Skeletal muscle tissue (tissue), 4 donors: ENCODE data around the gene NDP. TPM values are rescaled to one million over a fixed set of nuclear protein-coding genes. Genes with fewer than 3 reads are reported as not detected.
A peak's percentile ranks its signal among the peaks of the same experiment; 100 is the strongest.
"Not testable (repeated sequence)": the region's sequence is repeated elsewhere in the genome, so short reads cannot be mapped to it uniquely, and the experiment has no call there.

Source experiments
- H3K27ac ChIP-seq: one replicate; pipeline ENCODE4 v1.7.0; 2013; ENCODE audit warnings: mild to moderate bottlenecking, low read depth, low read length, inconsistent platforms
- H3K27me3 ChIP-seq, 3 donors: one replicate each; pipeline ENCODE4 v1.7.0; 2013; ENCODE audit warnings: low read length in 3 of 3; ENCODE audit not compliant: control insufficient read depth in 3 of 3, insufficient read depth in 3 of 3
- H3K36me3 ChIP-seq, 3 donors: one replicate each; pipeline ENCODE4 v1.7.0; 2013; ENCODE audit warnings: low read length in 3 of 3; ENCODE audit not compliant: control insufficient read depth in 3 of 3, insufficient read depth in 3 of 3
- H3K4me1 ChIP-seq, 3 donors: one replicate each; pipeline ENCODE4 v1.7.0; 2013; ENCODE audit warnings: low read length in 3 of 3, mild to moderate bottlenecking in 3 of 3; ENCODE audit not compliant: control insufficient read depth in 3 of 3, insufficient read depth in 3 of 3
- H3K4me3 ChIP-seq, 3 donors: one replicate each; pipeline ENCODE4 v1.7.0; 2013; ENCODE audit warnings: low read length in 3 of 3
- H3K9ac ChIP-seq, 3 donors: one replicate each; pipeline ENCODE4 v1.7.0; 2013; ENCODE audit warnings: low read length in 3 of 3, mild to moderate bottlenecking in 3 of 3, moderate library complexity in 2 of 3, low read depth in 1 of 3
- H3K9me3 ChIP-seq, 3 donors: one replicate each; pipeline ENCODE4 v1.7.0; 2013; ENCODE audit warnings: low read length in 3 of 3; ENCODE audit not compliant: control insufficient read depth in 3 of 3
- total RNA-seq: library from RNA; depleted of rRNA; stranded (reverse); fragments of >200 nt; gene quantifications from one replicate; pipeline ENCODE4 v1.2.3, GENCODE V29; 2014
- donor health status: Osteomylitis.

NDP gene
- total RNA-seq, 1 donor from 2014 or later, result 2.1 TPM

DNA sequence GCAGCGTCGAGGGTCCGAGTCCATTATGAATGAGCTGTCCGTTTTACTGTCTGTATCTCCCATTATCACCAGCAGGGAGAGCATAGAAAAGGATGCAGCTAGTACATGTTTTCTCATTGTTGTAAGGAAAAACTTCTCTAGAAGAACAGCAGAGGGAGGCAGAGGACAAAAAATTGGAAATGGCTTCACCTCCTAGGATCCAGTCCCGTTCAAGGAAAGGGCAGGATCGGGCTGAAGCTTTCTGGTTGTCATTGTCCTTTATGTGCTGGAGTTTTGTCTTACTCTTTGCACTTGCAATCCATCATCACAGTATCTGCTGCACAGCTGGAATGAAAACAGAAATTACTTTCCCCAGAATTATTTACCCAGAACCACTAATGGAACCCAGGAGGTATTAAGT lies 14.7 kb downstream of the NDP start:
- Histone ChIP-seq H3K9me3 (no peaks in the 10 kb centered on the region), H3K4me3 (no peak overlapping the region), H3K36me3 (no peaks in the 10 kb centered on the region), H3K4me1 (no peaks in the 10 kb centered on the region), H3K27ac (no peak overlapping the region), H3K27me3 (no peaks in the 10 kb centered on the region), H3K9ac (no peak overlapping the region)

DNA sequence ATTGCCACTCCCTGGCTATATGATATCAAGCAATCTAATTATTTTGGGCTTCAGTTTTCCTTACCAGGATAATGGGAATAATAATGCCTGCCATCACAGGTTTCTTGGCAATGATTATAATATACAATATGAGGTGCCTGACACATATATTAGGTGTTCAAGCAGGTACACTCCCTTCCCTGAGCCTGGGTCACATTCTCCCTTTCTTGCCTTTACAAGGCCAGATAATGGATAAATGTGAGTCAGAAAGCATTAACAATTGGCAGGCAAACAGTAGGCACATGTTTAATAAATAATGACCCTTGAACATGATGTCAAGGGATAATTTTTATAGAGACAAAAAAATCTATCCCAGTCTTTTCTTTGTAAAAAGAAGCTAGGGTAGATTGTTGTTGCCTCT lies 17.2 kb downstream of the NDP start:
- Histone ChIP-seq H3K4me3 (no peak overlapping the region), H3K9me3 (no peaks in the 10 kb centered on the region), H3K27ac (no peak overlapping the region), H3K4me1 (no peaks in the 10 kb centered on the region), H3K27me3 (no peaks in the 10 kb centered on the region), H3K36me3 (no peaks in the 10 kb centered on the region), H3K9ac (no peak overlapping the region)

DNA sequence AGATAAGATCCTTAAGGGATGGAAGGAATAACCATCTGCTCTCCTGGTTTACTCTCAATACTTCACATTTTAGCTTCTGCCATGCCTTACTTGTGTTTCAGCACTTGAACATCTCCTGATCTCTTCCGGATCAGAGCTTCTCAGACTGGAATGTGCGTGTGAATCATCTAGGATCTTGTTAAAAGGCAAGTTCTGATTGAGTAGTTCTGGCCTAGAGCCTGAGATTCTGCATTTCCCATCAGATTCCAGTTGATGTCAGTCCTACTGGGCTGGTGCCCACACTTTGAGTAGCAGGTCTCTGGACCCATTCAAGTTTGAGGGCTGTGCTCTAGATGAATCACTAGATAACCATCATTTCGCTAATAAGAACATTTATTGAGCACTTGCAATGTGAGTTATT lies 20.0 kb downstream of the NDP start:
- H3K4me1 ChIP-seq, result peaks cover 0 to 2% (median 0%) of the 10 kb centered on the region in 3 donors
- H3K4me3 ChIP-seq, result no peak overlapping the region
- H3K9me3 ChIP-seq, result no peaks in the 10 kb centered on the region
- peaks cover 0 to 6% (median 0%) of the 10 kb centered on the region in 3 donors for H3K27me3 ChIP-seq
- no peak overlapping the region for H3K27ac ChIP-seq
- H3K36me3 ChIP-seq, result no peaks in the 10 kb centered on the region
- no peak overlapping the region for H3K9ac ChIP-seq

DNA sequence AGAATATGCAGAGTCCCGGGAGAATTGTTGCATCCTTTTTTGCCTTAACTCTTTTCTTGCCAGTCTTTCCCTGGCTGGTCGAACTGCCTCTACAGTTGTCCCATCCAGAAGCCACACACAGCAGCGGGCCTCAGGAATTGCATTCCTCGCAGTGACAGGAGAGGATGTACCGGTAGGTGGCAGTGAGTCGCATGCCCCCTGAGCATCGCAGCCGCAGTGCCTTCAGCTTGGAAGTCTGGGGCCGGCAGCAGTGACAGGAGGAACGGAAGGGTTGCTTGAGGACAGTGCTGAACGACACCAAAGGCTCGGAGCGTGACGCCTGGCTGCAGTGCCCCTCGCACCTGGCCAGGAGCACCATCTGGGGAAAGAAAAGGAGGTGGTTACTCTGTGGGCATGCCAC lies 23.5 kb downstream of the NDP start:
- no peaks in the 10 kb centered on the region for H3K36me3 ChIP-seq

DNA sequence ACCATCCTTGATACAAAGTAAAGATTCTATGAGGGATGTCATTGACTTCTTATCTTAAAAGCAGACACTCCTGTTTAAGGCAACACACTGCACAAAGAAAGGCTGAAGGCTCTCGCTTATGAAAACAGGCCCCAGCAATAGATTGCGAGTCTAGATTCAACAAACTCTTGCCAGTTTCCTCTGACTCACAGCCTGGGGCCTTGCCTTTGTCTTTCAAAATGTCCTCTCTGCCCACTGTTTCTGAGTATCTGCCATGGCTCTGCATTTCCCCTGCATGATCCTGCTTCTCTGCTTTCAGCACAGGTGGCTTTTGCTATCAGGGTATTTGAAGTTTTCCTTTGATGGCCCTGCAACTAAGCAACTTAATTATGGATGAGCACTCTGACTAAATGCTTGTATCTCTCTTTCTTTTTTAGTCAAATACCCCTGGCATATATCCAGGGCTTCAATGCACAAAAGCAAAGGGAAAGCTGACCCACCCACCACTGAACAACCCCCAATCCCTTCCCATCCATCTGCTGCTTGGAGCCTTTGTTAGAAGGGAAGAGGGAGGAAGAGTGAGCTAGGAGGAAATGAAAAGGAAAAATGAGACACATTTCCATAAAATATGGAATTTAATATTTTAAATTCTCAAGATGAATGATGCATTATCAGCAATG lies 32.2 kb downstream of the NDP start:
- Histone ChIP-seq H3K36me3 (no peaks in the 10 kb centered on the region), H3K4me1 (no peaks in the 10 kb centered on the region), H3K27me3 (peaks cover 0 to 4% (median 0%) of the 10 kb centered on the region in 3 donors), H3K9ac (no peak overlapping the region), H3K4me3 (no peak overlapping the region), H3K27ac (no peak overlapping the region), H3K9me3 (no peaks in the 10 kb centered on the region)

More for the DNA sequence above, 23.5 kb downstream of the NDP start:
- Histone ChIP-seq H3K4me1 (peaks cover 0 to 2% (median 0%) of the 10 kb centered on the region in 3 donors), H3K27me3 (peaks cover 0 to 6% (median 0%) of the 10 kb centered on the region in 3 donors), H3K4me3 (no peak overlapping the region), H3K9ac (peak overlapping the region in 1 of 3 donors; percentile 54), H3K9me3 (no peaks in the 10 kb centered on the region), H3K27ac (no peak overlapping the region)

DNA sequence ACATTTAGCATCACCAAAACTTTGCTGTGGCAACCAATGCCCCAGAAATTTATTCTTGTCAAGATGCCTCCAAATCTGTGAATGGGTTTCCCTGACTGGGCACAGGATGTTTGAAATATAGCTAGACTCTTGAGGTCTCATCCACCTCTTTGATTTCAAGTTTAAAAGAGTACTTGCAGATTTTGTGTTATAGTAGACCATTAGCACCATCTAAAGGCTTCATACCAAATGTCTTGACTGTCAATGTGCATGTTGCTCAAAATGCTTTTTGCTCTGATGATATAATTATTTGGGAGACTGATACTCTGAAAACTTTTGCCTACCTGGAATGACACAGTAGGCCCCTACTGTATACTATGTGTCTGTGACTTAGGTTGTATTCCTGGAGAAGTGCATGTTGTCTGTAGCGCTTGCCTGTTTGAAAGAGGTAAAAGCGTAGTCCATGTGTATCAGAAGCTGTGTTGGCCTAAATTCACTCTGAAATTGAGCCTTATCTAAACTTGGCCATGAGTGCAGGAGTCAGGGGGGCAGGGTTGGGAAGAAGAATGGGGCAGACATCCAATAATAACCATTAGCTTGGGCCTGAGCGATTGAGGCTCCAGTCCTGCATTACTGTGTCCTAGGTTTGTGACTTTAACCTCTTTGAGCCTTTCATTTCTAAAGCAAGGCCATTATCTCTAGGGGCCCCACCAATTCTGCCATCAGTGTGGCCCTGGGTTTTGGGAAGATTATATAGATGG lies 33.8 kb downstream of the NDP start:
- no peak overlapping the region for H3K4me3 ChIP-seq
- peaks cover 0 to 4% (median 0%) of the 10 kb centered on the region in 3 donors for H3K27me3 ChIP-seq
- no peaks in the 10 kb centered on the region for H3K9me3 ChIP-seq

DNA sequence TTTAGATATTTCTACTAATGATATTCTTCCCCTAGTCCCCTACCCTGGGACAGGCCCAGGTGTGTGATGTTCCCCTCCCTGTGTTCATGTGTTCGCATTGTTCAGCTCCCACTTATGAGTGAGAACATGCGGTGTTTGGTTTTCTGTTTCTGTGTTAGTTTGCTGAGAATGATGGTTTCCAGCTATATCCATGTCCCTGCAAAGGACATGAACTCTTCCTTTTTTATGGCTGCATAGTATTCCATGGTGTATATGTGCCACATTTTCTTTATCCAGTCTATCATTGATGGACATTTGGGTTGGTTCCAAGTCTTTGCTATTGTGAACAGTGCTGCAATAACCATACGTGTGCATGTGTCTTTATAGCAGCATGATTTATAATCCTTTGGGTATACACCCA lies 51.2 kb downstream of the NDP start:
- not testable (repeated sequence) for H3K4me3 ChIP-seq, H3K9ac ChIP-seq, H3K9me3 ChIP-seq, H3K27me3 ChIP-seq, H3K36me3 ChIP-seq, H3K4me1 ChIP-seq, H3K27ac ChIP-seq

More for the DNA sequence above, 33.8 kb downstream of the NDP start:
- H3K9ac ChIP-seq, result no peak overlapping the region
- no peaks in the 10 kb centered on the region for H3K36me3 ChIP-seq
- H3K4me1 ChIP-seq, result no peaks in the 10 kb centered on the region
- no peak overlapping the region for H3K27ac ChIP-seq

DNA sequence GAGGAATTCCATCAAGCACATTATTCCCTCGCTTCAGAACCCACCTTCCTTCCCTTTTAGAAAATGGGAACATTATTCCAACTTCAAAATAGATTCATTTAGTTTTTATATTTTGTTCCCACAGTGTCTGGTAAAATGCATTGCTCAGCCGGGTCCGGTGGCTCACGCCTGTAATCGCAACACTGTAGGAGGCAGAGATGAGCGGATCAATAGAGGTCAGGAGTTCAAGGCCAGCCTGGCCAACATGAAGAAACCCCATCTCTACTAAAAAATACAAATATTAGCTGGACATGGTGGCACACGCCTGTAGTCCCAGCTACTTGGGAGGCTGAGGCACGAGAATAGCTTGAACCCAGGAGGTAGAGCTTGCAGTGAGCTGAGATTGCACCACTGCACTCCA lies 62.4 kb downstream of the NDP start:
- not testable (repeated sequence) for H3K36me3 ChIP-seq, H3K9ac ChIP-seq, H3K27ac ChIP-seq, H3K4me1 ChIP-seq, H3K9me3 ChIP-seq, H3K27me3 ChIP-seq, H3K4me3 ChIP-seq

DNA sequence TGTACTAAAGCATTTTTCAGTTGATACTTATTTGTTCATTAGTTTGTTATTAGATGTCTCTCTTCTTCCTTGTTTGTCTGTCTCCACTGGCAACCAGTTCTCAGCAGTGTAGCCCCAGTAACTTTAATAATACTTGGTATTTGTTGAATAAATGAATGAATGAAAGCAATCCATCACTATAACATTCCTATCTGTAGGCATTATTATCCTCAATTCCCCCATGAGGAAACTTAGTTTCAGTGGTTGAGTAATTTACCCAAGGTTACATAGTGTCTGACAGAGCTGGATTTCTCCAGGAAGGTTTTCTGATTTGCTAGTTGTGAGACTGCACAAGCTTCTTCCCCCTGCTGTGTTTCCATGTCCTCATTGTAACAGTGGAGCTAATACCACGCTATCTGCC lies 63.2 kb downstream of the NDP start:
- Histone ChIP-seq H3K9me3 (no peaks in the 10 kb centered on the region), H3K27me3 (peaks cover 0 to 3% (median 0%) of the 10 kb centered on the region in 3 donors), H3K36me3 (no peaks in the 10 kb centered on the region), H3K4me1 (no peaks in the 10 kb centered on the region), H3K9ac (no peak overlapping the region), H3K4me3 (no peak overlapping the region), H3K27ac (no peak overlapping the region)

DNA sequence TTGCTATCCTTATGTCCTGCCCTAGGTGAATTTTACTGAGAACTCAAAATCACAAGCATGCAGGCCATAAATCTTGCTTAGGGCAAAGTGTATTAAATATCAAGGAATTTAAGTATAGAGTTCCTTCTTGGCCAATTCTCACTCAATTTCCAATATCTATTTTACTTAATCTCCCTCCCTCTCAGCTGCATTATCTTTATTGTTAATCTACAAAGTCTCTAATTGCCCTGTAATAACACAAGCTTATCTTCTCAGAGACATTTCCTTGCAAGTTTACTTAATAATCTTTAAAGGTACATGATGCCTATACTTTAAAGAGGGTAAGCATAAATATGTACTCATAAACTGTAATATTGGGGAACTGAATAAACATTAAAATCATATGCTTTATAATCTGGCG lies 64.0 kb downstream of the NDP start:
- Histone ChIP-seq H3K4me3 (no peak overlapping the region), H3K27me3 (peaks cover 0 to 5% (median 0%) of the 10 kb centered on the region in 3 donors), H3K9me3 (no peaks in the 10 kb centered on the region), H3K4me1 (no peaks in the 10 kb centered on the region), H3K9ac (no peak overlapping the region), H3K36me3 (no peaks in the 10 kb centered on the region), H3K27ac (no peak overlapping the region)
